ENCODE results near the gene LYST. TPM values are rescaled to one million over a fixed set of nuclear protein-coding genes. Genes with fewer than 3 reads are reported as not detected.

The LYST gene
- total and polyA plus RNA-seq, 7 donors = 2.4 to 8.6 (median 5.6) TPM

- peaks cover 4% of the 10 kb centered on the region for H3K4me1 ChIP-seq
- 88 to 93% (median 89%) methylated on average over 23 of the region's 23 CpGs for WGBS, 3 donors
- no peak for ATAC-seq
- DNase-seq = no peak
- H3K27me3 ChIP-seq (ENCODE audit: insufficient read depth in 3 of 3, low read length in 2 of 3) = peaks cover 0 to 63% (median 13%) of the 10 kb centered on the region in 3 donors
- no peak for TF ChIP-seq CTCF (IDR thresholded peaks at IDR 0.05)
- intact Hi-C loops (cut with DNase I) = no loop called here
- H3K36me3 ChIP-seq (ENCODE audit: insufficient read depth in 1 of 2, low read depth in 1 of 2) = no peaks in the 10 kb centered on the region
- H3K4me3 ChIP-seq = no peak overlapping the region
- no peaks in the 10 kb centered on the region for H3K9me3 ChIP-seq
- H3K27ac ChIP-seq = no peak overlapping the region
These were observed 222.6 kb downstream of the LYST start for GRCh38 chr1:235643837-235644692.

- 37 to 47% (median 45%) methylated on average over 11 of the region's 11 CpGs for WGBS, 3 donors
- Histone ChIP-seq H3K27me3 (ENCODE audit: insufficient read depth in 3 of 3, low read length in 2 of 3) (peaks cover 0 to 52% (median 6%) of the 10 kb centered on the region in 3 donors), H3K4me3 (no peak overlapping the region), H3K36me3 (ENCODE audit: insufficient read depth in 1 of 2, low read depth in 1 of 2) (no peaks in the 10 kb centered on the region), H3K4me1 (no peaks in the 10 kb centered on the region), H3K27ac (no peak overlapping the region), H3K9me3 (no peaks in the 10 kb centered on the region)
- intact Hi-C loops (cut with DNase I) = no loop called here
- no peak for DNase-seq
- ATAC-seq = no peak
- TF ChIP-seq CTCF (IDR thresholded peaks at IDR 0.05) = no peak
These were observed 223.7 kb downstream of the LYST start for GRCh38 chr1:235642943-235643371.

GRCh38 chr1:235642011-235642942 lies 224.4 kb downstream of the LYST start:
- H3K36me3 ChIP-seq (ENCODE audit: insufficient read depth in 1 of 2, low read depth in 1 of 2) = no peaks in the 10 kb centered on the region
- peaks cover 0 to 46% (median 5%) of the 10 kb centered on the region in 3 donors for H3K27me3 ChIP-seq (ENCODE audit: insufficient read depth in 3 of 3, low read length in 2 of 3)
- intact Hi-C loops (cut with DNase I) = no loop called here
- no peaks in the 10 kb centered on the region for H3K9me3 ChIP-seq
- no peak overlapping the region for H3K4me3 ChIP-seq
- DNase-seq (no peak), ATAC-seq (no peak)
- TF ChIP-seq CTCF (IDR thresholded peaks at IDR 0.05) = no peak
- H3K4me1 ChIP-seq = no peaks in the 10 kb centered on the region
- H3K27ac ChIP-seq = no peak overlapping the region
- WGBS, 3 donors = 54 to 64% (median 57%) methylated on average over 46 to 47 of the region's 47 CpGs

- ATAC-seq = no peak
- Histone ChIP-seq H3K4me3 (no peak overlapping the region), H3K4me1 (no peaks in the 10 kb centered on the region), H3K36me3 (ENCODE audit: insufficient read depth in 1 of 2, low read depth in 1 of 2) (no peaks in the 10 kb centered on the region), H3K27ac (no peak overlapping the region), H3K9me3 (no peaks in the 10 kb centered on the region), H3K27me3 (ENCODE audit: insufficient read depth in 3 of 3, low read length in 2 of 3) (peaks cover 0 to 37% (median 6%) of the 10 kb centered on the region in 3 donors)
- DNase-seq = no peak
- TF ChIP-seq CTCF (IDR thresholded peaks at IDR 0.05) = no peak
- intact Hi-C loops (cut with DNase I) = no loop called here
- 74 to 78% (median 76%) methylated on average over 12 of the region's 12 CpGs for WGBS, 3 donors
These were observed 226.1 kb downstream of the LYST start for GRCh38 chr1:235640580-235640979.
